ENCODE data around the gene NCKAP5. TPM values are rescaled to one million over a fixed set of nuclear protein-coding genes. Genes with fewer than 3 reads are reported as not detected.

The NCKAP5 gene
- total RNA-seq, 1 donor from 2014 or later = 8.8 TPM

GRCh38 chr2:133317178-133317577 lies 251.1 kb downstream of the NCKAP5 start:
- Histone ChIP-seq H3K36me3 (no peaks in the 10 kb centered on the region), H3K9me3 (no peaks in the 10 kb centered on the region), H3K4me1 (no peaks in the 10 kb centered on the region), H3K4me3 (no peak overlapping the region), H3K27me3 (no peaks in the 10 kb centered on the region), H3K27ac (no peak overlapping the region)
- no peak for DNase-seq (ENCODE audit: extremely low spot score in 2 of 2)
- intact Hi-C loops (cut with DNase I) = no loop called here
- TF ChIP-seq CTCF (IDR thresholded peaks at IDR 0.05) = no peak
- TF ChIP-seq POLR2AphosphoS5 (IDR thresholded peaks at IDR 0.05; ENCODE audit: insufficient read depth in 1 of 2, low read depth in 1 of 2) = no peak

GRCh38 chr2:133316557-133316956 lies 251.7 kb downstream of the NCKAP5 start:
- intact Hi-C loops (cut with DNase I) = no loop called here
- H3K36me3 ChIP-seq = no peaks in the 10 kb centered on the region
- TF ChIP-seq POLR2A (IDR thresholded peaks at IDR 0.05) (no peak), POLR2AphosphoS5 (IDR thresholded peaks at IDR 0.05; ENCODE audit: insufficient read depth in 1 of 2, low read depth in 1 of 2) (no peak), CTCF (IDR thresholded peaks at IDR 0.05) (no peak)
- no peaks in the 10 kb centered on the region for H3K9me3 ChIP-seq
- DNase-seq (ENCODE audit: extremely low spot score in 2 of 2) = no peak
- H3K27ac ChIP-seq = no peak overlapping the region
- H3K4me1 ChIP-seq = no peaks in the 10 kb centered on the region
- H3K27me3 ChIP-seq = no peaks in the 10 kb centered on the region
- H3K4me3 ChIP-seq = no peak overlapping the region

GRCh38 chr2:133315280-133315679 lies 253.0 kb downstream of the NCKAP5 start:
- H3K27me3 ChIP-seq = no peaks in the 10 kb centered on the region
- no peak overlapping the region for H3K27ac ChIP-seq
- no peaks in the 10 kb centered on the region for H3K4me1 ChIP-seq
- no peaks in the 10 kb centered on the region for H3K9me3 ChIP-seq
- TF ChIP-seq POLR2A (IDR thresholded peaks at IDR 0.05) (no peak), POLR2AphosphoS5 (IDR thresholded peaks at IDR 0.05; ENCODE audit: insufficient read depth in 1 of 2, low read depth in 1 of 2) (no peak), CTCF (IDR thresholded peaks at IDR 0.05) (no peak)
- intact Hi-C loops (cut with DNase I) = no loop called here
- no peak for DNase-seq (ENCODE audit: extremely low spot score in 2 of 2)
- H3K36me3 ChIP-seq = no peaks in the 10 kb centered on the region
- no peak overlapping the region for H3K4me3 ChIP-seq

GRCh38 chr2:133314795-133315194 lies 253.5 kb downstream of the NCKAP5 start:
- H3K27ac ChIP-seq = no peak overlapping the region
- TF ChIP-seq POLR2AphosphoS5 (IDR thresholded peaks at IDR 0.05; ENCODE audit: insufficient read depth in 1 of 2, low read depth in 1 of 2) = no peak
- TF ChIP-seq CTCF (IDR thresholded peaks at IDR 0.05) = no peak
- TF ChIP-seq POLR2A (IDR thresholded peaks at IDR 0.05) = no peak
- no peaks in the 10 kb centered on the region for H3K36me3 ChIP-seq
- no peaks in the 10 kb centered on the region for H3K27me3 ChIP-seq
- intact Hi-C loops (cut with DNase I) = no loop called here
- H3K4me1 ChIP-seq = no peaks in the 10 kb centered on the region
- DNase-seq (ENCODE audit: extremely low spot score in 2 of 2) = no peak
- H3K4me3 ChIP-seq = no peak overlapping the region
- no peaks in the 10 kb centered on the region for H3K9me3 ChIP-seq

GRCh38 chr2:133312038-133312729 lies 256.1 kb downstream of the NCKAP5 start:
- no peaks in the 10 kb centered on the region for H3K4me1 ChIP-seq
- no peaks in the 10 kb centered on the region for H3K36me3 ChIP-seq
- H3K27ac ChIP-seq = no peak overlapping the region
- intact Hi-C loops (cut with DNase I) = no loop called here
- no peaks in the 10 kb centered on the region for H3K27me3 ChIP-seq
- no peak for DNase-seq (ENCODE audit: extremely low spot score in 2 of 2)
- no peak overlapping the region for H3K4me3 ChIP-seq
- TF ChIP-seq CTCF (IDR thresholded peaks at IDR 0.05) = no peak
- TF ChIP-seq POLR2AphosphoS5 (IDR thresholded peaks at IDR 0.05; ENCODE audit: insufficient read depth in 1 of 2, low read depth in 1 of 2) = no peak
- H3K9me3 ChIP-seq = no peaks in the 10 kb centered on the region

Measured in vagina (tissue), 2 donors.